ENCODE results near the gene ITGB8. TPM values are rescaled to one million over a fixed set of nuclear protein-coding genes. Genes with fewer than 3 reads are reported as not detected.

ITGB8 gene
- total and polyA plus RNA-seq, 2 of the 4 experiments (the other 2 are of a cell fraction), result 2.6 to 10.2 TPM

DNA sequence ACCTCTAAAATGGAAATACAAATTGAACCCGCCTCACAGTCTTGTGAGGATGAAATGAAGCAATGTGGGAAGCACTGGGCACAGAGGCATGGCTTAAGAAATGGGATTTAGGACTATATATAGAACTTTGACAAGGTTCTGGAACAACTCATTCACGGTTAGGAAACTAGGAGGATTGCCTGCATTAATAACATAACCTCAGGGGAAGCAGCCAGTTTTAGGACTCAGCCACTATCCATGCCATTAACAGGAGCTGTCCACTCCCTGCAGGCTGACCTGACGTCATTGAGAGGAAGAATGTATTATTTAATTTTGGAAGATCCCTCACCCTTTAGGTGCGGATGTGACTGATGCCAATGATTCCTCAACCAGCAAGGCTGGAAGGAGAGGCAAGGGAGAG lies 34.8 kb downstream of the ITGB8 start:
- H3K4me3 ChIP-seq (ENCODE audit: insufficient read depth, low read depth, low read length), result no peak overlapping the region
- H3K79me1 ChIP-seq (ENCODE audit: low read depth in 1 of 2, low read length in 2 of 2), result no peaks in the 10 kb centered on the region
- ATAC-seq (ENCODE audit: low read depth) (no peak), DNase-seq (no peak)
- no peak overlapping the region for H3K14ac ChIP-seq (replicated peaks; ENCODE audit: low read depth, low read length)
- peaks cover 19% of the 10 kb centered on the region for H3K36me3 ChIP-seq (ENCODE audit: control insufficient read depth, insufficient read depth, low read length)
- no peak overlapping the region for H4K5ac ChIP-seq (ENCODE audit: low read depth, low read length)
- no peaks in the 10 kb centered on the region for H4K20me1 ChIP-seq (ENCODE audit: insufficient read depth, low read length)
- no peak overlapping the region for H2AFZ ChIP-seq (replicated peaks; ENCODE audit: low read length, poor library complexity)
- in situ Hi-C loops (cut with MboI; ENCODE audit: low sequenced_read_pairs) (no loop called here), intact Hi-C loops (cut with micrococcal nuclease) (no loop called here), dilution Hi-C loops (cut with HindIII; ENCODE audit: low sequenced_read_pairs, unreplicated experiment) (no loop called here)
- no peak overlapping the region for H3K27ac ChIP-seq (ENCODE audit: insufficient read depth, low read length)
- H3K4ac ChIP-seq (ENCODE audit: low read depth, low read length), result no peak overlapping the region
- H3K9me3 ChIP-seq (ENCODE audit: control insufficient read depth, insufficient read depth, low read length), result no peaks in the 10 kb centered on the region
- no peak overlapping the region for H3K9ac ChIP-seq (ENCODE audit: low read depth, low read length)
- CTCF ChIA-PET, result no interaction called here
- no peak overlapping the region for H2AK5ac ChIP-seq (ENCODE audit: low read depth, low read length)
- H4K91ac ChIP-seq (ENCODE audit: insufficient read depth, low read depth, low read length), result no peak overlapping the region
- H3K4me1 ChIP-seq (ENCODE audit: control insufficient read depth, insufficient read depth, low read length), result no peaks in the 10 kb centered on the region
- POLR2A ChIA-PET (ENCODE audit: unreplicated experiment), result no interaction called here
- no peak overlapping the region for H2BK120ac ChIP-seq (ENCODE audit: low read depth, low read length)
- no peak overlapping the region for H3K18ac ChIP-seq (ENCODE audit: low read depth, low read length)
- no peak overlapping the region for H4K8ac ChIP-seq (ENCODE audit: low read depth in 2 of 2, low read length in 2 of 2)
- no peak overlapping the region for H3K4me2 ChIP-seq (ENCODE audit: low read depth, low read length)
- H2AK9ac ChIP-seq (replicated peaks; ENCODE audit: low read depth, low read length, poor library complexity), result no peak overlapping the region
- no peak overlapping the region for H2BK15ac ChIP-seq (ENCODE audit: low read depth, low read length)
- no peak overlapping the region for H3K56ac ChIP-seq (ENCODE audit: extremely low read depth, insufficient read depth, low read length)
- H2BK20ac ChIP-seq (ENCODE audit: low read depth, low read length), result no peak overlapping the region
- BruUV-seq (replicated peaks), result no TSS peak
- no peak for TF ChIP-seq NFE2L2 (IDR thresholded peaks at IDR 0.05; ENCODE audit: low read depth, low read length)
- no peak for TF ChIP-seq SMC3 (IDR thresholded peaks at IDR 0.05; ENCODE audit: low read depth, low read length)
- no peak overlapping the region for H2BK5ac ChIP-seq (ENCODE audit: low read depth, low read length, poor library complexity, severe bottlenecking)
- H3K27me3 ChIP-seq (ENCODE audit: control insufficient read depth, insufficient read depth, low read length), result no peaks in the 10 kb centered on the region
- H3K9me1 ChIP-seq (ENCODE audit: insufficient read depth, low read length), result no peaks in the 10 kb centered on the region
- no CpG with 5 or more reads among the region's 4 CpGs for WGBS, 2 experiments (ENCODE audit: extremely low coverage in 2 of 2, insufficient read length in 1 of 2)
- no peak overlapping the region for H3K23ac ChIP-seq (ENCODE audit: low read depth, low read length)

All from IMR-90 (cell line).